ENCODE measurements around the gene TP53I3.

Gene TP53I3

DNA sequence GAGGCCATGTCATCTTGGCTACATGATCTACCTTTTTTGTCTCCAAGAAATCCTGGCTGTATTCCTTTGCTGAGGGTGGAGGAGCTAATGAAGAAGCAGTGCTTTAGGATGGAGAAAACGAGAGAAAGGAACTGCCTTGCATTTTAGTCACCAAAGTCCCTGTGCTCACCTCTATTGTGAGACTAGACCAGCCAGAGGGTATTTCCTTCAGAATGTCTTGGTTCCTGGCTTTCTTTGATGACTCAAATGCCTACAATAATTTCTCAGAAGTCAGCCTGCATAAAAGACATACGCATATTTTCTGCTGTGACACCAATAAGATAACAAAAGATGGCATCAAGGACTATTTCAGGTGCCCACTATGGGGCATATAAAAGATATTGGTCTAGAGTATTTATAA is 19.3 kb downstream of the TP53I3 start:
- no peak overlapping the region for H3K4me3 ChIP-seq (ENCODE audit: low read depth, low read length)
- TF ChIP-seq, protein P1, sequence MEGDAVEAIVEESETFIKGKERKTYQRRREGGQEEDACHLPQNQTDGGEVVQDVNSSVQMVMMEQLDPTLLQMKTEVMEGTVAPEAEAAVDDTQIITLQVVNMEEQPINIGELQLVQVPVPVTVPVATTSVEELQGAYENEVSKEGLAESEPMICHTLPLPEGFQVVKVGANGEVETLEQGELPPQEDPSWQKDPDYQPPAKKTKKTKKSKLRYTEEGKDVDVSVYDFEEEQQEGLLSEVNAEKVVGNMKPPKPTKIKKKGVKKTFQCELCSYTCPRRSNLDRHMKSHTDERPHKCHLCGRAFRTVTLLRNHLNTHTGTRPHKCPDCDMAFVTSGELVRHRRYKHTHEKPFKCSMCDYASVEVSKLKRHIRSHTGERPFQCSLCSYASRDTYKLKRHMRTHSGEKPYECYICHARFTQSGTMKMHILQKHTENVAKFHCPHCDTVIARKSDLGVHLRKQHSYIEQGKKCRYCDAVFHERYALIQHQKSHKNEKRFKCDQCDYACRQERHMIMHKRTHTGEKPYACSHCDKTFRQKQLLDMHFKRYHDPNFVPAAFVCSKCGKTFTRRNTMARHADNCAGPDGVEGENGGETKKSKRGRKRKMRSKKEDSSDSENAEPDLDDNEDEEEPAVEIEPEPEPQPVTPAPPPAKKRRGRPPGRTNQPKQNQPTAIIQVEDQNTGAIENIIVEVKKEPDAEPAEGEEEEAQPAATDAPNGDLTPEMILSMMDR (IDR thresholded peaks at IDR 0.05; ENCODE audit: low read depth, low read length), result no peak

DNA sequence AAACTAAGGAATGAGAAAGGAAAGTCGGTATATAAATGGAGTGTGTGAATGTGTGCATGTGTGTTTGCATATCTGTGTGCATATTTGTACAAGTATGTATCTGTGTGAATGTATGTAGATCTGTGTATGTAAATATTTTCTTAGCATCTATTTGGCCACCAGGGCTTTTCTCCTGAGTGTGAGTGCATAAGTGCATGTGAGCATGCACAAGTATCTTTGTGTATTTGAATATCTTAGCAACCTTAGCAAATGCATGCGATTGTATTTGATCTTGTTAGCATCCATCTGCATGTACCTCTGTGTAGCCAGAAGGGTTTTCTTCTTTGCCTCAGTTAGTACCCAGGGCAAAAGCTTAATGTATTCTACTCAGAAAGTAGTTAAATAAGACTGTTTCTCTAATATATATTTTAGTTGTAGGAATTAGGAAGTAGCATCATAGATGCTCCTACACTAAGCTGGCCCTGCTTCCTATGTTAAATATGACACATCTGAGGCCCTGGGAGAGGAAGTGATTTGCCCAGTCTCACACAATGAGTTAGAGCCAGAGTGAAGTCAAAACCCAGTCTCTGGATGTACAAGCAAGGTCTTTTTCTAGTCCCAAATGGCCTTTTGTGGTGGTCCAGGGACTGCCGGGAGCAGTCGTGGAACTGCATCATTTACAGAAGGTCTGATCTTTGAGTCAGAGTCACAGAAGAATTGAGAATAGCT is 25.9 kb downstream of the TP53I3 start:
- H3K4me3 ChIP-seq (ENCODE audit: low read depth, low read length), result no peak overlapping the region
- TF ChIP-seq, protein P1 (IDR thresholded peaks at IDR 0.05; ENCODE audit: low read depth, low read length), result no peak

DNA sequence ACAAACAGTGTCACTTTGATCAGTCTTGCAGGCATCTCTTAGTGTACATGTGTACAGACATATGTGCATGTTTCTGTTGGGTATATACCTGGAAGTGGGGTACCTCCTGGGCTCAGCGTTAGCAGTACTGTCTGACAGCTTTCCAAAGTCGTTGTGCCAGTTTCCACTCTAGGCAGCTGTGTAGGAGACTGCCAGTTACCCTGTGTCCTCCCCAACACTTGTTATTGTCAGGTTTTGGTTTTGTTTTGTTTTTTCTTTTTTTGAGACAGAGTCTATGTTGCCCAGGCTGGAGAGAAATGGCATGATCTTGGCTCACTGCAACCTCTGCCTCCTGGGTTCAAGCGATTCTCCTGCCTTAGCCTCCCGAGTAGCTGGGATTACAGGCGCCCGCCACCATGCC is 28.9 kb downstream of the TP53I3 start:
- TF ChIP-seq, protein P1 (IDR thresholded peaks at IDR 0.05; ENCODE audit: low read depth, low read length), result no peak
- no peak overlapping the region for H3K4me3 ChIP-seq (ENCODE audit: low read depth, low read length)

DNA sequence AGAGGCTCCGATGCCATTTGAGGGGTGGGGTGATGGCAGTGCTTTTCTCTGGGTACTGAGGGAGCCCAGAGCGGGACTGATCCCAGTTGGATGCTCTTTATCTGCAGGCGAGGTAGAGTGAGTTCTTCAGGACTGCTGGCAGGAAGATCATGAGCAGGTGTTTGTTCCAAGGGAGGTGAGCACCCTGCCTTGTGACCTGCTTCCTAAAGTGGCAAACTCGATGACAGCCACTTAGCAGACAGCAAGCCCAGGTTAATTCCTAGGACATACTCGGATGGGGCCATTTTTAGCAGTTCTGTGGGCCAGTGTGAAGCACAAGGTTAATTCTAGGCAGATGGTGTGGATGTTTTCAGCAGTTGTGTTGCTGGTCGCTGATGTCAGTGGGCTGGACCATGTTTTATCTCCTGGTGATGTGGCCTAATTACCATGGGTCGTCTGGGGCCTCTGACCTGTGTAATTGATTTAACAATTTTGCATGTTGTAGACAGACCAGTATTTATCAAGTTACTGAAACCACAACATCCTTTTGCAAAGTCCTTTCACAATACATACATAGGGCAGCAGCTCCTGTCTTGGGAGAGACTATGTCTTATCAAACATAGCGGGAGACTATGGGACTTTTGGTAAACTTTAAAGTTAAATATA is 30.1 kb downstream of the TP53I3 start:
- TF ChIP-seq, protein P1 (IDR thresholded peaks at IDR 0.05; ENCODE audit: low read depth, low read length), result no peak
- no peak overlapping the region for H3K4me3 ChIP-seq (ENCODE audit: low read depth, low read length)

DNA sequence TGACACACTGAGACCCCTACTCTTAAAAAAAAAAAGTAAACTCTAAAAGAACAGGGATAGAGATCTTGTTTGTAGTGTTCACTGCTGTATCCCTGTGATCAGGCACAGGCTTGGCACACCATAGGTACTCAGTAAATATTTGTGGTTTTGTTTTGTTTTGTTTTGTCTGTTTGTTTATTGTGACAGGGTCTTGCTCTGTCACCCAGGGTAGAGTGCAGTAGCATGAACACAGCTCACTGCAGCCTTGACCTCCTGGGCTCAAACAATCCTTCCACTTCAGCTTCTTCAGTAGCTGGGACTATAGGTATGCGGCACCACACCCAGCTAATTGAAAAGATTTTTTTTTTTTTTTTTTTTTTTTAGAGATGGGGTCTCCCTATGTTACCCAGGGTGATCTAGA is 31.7 kb downstream of the TP53I3 start:
- no peak overlapping the region for H3K4me3 ChIP-seq (ENCODE audit: low read depth, low read length)
- TF ChIP-seq, protein P1 (IDR thresholded peaks at IDR 0.05; ENCODE audit: low read depth, low read length), result no peak

DNA sequence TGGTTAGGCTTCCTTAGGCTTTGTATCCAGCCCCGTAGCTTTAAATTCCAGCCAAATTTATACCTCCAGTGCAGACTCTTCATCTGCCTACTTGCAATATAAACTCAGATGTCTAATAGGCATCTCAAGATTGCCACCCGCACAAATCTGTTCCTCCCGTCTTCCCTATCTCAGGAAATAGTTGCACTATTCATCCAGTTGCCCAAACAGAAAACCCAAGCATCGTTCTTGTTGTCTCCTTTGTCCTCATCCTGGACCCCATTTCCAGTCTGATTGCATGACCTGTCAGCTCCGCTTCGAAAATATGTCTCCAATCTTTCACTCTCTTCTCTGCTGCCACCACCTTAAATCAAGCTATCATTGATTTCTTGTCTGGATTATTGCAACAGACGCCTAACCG is 32.8 kb downstream of the TP53I3 start:
- TF ChIP-seq, protein P1 (IDR thresholded peaks at IDR 0.05; ENCODE audit: low read depth, low read length), result no peak
- no peak overlapping the region for H3K4me3 ChIP-seq (ENCODE audit: low read depth, low read length)
